HG03045 (cell line): ENCODE measurements around the gene ERFE.

Experiments used
- ATAC-seq: cut with Tn5 transposase; IDR thresholded peaks from one replicate; pipeline ENCODE4 v1.9.1; 2021; ENCODE audit warnings: mild to moderate bottlenecking, moderate library complexity; ENCODE audit not compliant: unreplicated experiment

Gene ERFE

GRCh38 chr2:238202326-238203093 is 43.7 kb downstream of the ERFE start:
- no peak for ATAC-seq

- ATAC-seq, result peak; percentile 95
These were observed 44.6 kb downstream of the ERFE start, which contains the start of gene ILKAP for GRCh38 chr2:238203094-238203972. Gene ILKAP, minus strand, starts transcription at chr2:238203695. Its CDS starts 142 bp downstream, at chr2:238203553.

GRCh38 chr2:238203973-238204683 is 45.4 kb downstream of the ERFE start:
- peak; percentile 18 for ATAC-seq

GRCh38 chr2:238207006-238207405 is 48.2 kb downstream of the ERFE start:
- ATAC-seq, result no peak

GRCh38 chr2:238216651-238217184 is 57.9 kb downstream of the ERFE start:
- no peak for ATAC-seq
